GM19395 (cell line): Measurements from ENCODE around the gene KRT2.

Experiments
- ATAC-seq: cut with Tn5 transposase; IDR thresholded peaks from one replicate; pipeline ENCODE4 v1.9.1; 2021; ENCODE audit warnings: mild to moderate bottlenecking, moderate library complexity; ENCODE audit not compliant: unreplicated experiment

The KRT2 gene

DNA sequence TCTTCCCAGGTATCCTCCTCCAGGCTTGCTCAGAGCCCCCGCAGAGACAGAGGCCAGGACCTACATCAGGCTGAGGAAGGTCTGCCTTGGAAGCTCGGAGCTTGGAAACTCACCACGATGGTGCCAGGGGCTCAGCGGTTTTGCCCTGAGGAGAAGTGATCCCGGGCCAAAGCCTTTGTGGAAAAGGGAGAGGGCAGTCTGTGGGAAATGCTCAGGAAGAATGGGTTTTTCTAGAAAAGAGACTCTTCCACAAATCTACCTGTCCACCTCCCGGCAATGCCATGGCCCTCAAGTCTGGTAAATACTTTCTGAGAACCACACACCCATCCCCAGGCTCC lies 8.0 kb downstream of the KRT2 start:
- no peak for ATAC-seq

DNA sequence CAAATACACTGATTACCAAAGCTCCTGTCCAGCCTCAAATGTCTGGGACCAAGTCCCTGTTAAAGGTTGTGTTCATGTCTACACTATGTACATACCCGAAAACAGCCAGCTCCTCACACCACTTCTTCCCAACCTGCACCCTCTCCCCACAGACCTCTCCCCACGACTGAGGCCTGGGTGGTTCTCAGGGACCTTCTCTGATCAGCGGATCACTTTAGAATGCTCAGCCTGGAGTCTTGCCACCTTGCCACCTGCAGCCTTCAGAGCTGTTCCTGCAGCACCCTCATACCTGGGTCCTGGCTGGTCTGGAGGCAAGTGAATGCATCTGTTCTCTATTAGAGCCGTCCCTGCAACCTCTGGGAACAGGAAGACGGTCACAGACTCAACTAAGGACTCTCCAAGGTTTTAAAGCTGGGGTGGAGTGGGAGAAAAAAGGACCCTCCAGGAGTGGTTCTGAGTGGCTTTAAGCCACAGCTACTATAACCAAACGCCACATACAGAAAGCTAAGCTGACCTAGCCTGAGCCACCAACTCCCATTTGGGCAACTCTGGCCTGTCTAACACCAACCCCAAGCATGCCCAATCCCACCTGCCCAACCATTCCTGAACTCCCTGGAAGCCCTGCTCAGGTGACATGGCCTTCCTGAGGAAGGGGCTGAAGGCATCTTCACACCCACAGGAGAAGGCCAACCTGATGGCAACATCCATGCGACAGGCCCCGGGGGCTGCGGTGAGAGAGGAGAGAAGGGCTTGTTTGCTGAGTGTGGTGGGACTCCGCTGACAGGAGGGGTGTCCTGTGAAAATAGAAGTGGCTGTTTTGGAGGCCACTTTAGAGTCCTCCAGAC lies 8.6 kb downstream of the KRT2 start:
- no peak for ATAC-seq

DNA sequence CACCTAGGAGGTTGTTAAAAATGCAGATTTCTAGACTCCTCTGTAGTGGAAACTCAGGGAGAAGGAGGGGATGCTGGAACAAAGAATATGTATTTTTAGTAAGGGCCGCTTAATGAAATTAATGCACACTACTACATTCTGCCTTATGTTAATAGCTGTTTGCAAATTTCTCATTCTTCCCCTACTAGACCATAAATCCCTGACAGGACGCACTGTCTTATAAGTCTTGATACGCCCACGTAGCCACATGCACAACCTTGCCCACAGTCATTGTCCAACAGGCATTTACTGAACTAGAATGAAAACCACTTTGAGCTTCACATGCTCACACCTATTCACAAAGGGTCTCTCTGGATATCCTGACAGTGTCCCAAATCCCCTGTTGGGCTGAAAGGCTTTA lies 10.5 kb downstream of the KRT2 start:
- no peak for ATAC-seq

DNA sequence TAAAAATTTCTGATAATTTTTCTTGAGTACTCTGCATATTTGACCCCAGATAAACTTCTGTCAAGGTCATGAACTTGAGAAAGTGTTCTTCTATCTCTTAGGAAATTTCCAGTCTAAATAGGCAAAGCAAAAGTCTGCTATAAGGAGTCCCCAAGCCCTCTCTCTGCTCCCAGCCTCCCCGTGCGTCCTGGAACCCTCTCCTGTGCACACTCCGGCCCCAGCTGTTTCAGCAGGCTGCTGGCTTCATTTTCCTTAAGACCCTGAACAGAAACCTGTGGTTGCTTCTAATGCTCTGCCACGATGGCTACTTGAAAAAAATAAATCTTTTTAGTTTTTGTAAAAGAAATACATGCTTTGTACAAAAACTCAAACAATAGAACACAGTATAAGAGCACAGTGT lies 14.7 kb downstream of the KRT2 start:
- no peak for ATAC-seq

DNA sequence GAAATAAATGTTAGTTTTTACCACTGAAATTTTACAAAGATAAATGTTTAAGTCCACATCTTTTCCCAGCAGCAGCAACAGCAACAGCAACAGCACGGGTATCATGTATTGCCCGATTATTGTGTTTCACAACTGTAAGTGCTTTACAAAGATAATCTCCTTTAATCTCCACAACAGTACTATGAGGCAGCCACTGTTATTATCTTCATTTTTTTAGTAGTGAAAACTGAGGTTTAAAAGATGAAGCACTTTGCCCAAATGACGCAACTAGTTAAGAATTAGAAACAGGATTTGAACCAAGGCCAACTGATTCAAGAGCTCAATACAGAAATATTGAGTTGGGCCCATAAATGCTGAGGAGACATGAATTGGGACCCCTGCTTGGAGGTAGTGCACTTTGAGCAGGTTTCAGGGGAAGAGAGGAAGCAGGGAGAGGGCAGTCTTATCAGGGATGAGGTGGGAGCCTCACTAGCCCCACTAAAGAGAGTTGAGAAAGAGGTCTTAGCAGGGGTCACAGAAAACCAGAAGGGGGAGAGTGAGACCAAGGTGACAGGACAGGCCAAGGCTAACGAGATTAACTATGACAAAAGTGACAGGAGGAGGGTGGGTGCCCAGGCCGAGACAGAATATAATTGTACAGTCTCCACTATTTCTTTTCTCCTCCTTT lies 15.3 kb downstream of the KRT2 start:
- no peak for ATAC-seq

DNA sequence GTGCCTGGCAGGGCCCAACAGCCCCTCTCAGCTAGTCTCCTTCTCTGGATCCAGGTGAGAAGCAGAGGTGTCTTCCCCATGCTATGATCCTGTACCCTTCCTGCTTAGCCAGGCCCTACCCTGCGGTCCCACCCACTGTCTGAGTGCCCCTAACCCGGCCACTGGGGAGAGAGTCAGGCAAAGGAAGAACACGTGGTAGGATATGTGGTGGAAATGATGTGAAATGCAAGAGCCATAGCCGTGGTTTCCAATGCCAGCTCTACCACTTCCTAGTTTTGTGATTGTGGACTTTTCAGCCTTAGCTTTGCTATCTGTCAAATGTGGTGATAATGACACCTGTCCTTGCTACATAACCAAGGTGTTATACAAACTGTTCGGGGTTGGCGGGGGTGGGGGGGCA lies 15.8 kb downstream of the KRT2 start:
- ATAC-seq = no peak

DNA sequence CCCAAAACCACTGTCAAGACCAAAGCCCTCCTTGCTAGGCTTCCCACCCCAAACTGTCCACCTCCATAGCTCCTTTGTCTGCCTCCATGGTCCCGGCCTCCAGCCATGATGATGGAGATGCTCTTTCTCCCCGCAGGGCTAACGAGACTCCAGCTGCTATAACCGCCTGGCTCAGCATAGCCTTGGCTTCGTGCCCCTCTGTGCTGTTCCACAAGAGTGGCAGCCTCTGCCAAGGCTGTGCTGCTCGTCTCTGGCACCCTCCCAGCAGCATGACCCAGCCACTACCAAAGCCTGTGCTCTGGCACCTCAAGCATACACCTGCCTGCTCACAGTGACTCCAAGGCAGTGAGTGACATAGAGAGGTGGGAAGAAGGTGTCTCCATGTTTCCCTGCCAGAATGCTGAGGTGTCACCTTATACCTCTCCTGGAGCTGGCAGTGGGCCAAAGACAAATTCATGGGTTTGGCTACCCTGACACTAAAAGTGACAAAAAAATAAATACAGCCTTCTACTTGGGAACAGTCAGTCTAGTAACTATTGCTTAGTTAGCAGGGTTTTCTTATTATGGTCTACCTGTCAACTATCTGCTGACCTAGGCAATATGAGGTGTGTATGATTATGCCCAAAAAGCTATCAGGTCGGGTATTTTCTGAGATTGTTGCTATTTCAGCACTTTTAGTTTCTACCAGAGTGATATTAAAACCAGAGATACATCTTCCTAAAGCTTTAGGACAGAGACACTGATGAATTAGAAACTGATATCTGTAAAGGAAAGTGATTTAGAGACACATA lies 17.6 kb downstream of the KRT2 start:
- no peak for ATAC-seq

DNA sequence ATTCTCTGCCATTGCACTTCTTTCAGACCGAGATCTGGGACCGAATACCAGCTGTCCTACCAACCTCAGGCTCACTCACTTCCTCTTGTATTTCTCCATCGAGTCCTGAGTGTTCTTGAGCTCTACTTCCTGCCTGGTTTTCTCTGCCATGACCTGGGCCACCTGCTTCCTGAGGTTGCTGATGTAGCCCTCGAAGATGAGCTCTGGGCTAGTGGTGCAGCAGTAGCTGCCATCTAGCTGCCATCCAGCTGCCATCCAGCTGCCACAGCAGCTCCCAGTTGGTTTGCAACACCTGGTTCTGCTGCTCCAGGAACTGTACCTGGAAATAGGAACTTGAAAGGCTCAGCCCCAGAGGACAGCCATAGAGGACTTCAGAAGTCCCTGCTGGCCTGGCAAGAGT lies 18.6 kb downstream of the KRT2 start:
- no peak for ATAC-seq

DNA sequence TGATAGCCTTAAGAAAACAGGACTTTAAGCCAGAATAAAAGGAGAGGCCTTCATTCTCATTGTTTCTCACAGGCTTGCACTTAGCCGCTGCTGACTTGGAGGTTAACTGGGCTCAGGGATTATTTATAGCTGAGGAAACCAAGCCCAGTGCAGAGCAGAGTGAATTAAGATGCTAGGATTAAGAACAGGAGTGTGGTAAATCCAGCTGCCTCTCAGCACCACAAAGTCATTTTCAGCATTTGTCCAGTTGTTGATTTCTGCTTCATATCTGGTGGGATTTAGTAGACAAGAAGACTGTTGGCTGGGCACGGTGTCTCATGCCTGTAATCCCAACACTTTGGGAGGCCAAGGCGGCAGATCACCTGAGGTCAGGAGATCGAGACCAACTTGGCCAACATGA lies 19.4 kb downstream of the KRT2 start:
- ATAC-seq = no peak

DNA sequence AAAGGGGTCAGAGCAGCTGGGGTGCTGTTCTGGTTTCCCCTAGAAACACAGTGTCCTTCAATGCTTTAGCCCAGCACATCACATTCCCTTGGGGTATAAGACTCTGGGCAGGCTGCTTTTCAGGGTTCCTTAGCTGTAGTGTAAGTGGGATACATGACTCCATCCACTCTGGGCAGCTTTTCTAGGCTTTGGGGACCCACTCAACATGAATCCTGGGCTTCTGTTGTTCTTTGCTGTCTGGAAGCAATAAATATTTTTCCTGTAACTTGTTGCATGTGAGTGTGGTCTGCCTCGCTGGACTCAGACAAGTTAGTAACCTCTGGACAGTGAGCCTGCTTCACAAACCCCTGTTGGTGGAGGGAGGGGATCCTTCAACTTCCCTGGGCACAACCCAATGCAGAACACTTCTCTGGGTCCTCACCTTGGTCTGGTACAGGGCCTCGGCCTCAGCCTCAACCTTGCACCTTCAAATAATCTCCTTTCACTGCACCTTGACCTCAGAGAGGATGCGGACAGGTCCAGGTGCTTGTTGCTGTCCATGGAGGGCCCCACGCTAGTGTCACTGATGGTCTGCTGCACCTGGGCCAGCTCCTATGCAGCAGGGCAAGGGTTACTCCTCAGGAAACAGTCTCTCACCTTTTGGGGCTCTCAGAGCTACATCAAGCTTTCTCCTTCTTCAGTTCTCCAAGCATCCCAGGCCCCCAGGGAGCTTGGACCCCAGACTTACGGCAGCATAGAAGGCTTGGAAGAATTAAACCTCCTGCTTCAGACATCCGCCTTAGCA lies 20.1 kb downstream of the KRT2 start:
- ATAC-seq = no peak

DNA sequence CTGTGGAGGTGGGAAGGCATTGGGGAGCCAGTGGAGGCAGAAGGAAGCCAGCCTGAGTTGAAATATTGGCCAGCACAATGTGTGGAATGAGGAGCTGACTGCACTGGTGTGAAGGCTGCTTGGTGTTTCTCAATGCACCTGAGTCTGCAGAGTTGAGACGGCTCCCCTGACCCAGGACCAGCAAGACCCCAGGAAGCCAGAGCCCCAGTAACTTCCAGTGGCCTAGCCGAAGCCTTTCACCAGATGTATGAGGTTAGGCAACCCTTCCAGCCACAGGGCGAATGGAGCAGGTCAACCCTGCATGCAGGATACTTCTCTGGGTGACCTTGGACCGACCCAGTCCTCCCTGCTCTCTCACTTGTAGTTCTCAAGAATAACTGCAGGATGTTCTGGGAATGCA lies 20.7 kb downstream of the KRT2 start:
- ATAC-seq = no peak

DNA sequence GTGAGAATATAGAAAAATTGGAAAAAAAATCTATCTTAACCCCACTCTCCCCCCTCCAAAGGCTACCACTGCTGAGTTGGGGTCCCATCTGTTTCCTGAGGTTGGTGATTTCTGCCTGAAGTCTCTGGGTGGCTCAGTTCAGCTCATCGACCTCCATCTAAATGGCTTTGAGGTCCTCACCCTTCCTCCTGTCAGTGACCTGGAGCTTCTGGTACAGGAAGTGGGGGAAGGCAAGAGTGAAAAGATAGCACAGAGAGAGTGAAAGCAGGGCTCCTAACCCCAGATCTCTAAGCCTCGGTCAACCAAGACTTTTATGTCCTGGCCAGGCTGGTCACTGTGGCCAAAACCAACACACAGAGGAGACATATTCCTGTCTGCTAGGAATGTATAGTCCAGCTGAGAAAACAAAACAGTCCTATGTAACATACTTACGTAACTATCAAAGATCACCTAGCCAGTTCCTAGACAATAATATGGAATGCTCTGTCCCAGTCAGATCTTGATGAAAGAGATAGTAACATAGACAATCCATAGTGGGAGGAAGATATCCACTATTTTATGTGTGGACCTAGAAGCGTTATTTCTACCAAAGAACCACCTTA lies 21.3 kb downstream of the KRT2 start:
- no peak for ATAC-seq

DNA sequence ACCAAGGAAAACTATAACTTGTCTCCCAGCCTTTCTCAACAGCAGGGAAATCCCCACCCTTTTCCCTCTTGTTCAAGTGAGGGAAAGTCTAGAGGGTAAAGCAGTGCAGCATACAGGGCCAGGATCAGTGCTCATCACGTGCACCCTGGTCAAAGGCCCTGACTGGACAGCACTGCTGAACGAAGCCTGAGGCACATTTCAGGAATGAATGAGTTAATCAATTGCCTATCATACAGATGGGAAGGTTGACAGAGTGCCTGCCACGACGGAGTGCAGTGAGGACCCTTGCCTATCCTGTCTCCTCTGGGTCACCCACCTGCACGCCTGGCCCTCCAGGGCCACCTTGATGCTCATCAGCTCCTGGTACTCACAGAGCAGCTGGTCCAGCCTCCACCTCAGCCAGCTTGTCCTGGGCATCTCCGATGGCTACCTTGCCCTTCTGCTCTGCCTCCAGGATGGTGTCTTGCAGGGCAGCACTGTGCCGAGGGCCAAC lies 22.0 kb downstream of the KRT2 start:
- ATAC-seq = no peak

DNA sequence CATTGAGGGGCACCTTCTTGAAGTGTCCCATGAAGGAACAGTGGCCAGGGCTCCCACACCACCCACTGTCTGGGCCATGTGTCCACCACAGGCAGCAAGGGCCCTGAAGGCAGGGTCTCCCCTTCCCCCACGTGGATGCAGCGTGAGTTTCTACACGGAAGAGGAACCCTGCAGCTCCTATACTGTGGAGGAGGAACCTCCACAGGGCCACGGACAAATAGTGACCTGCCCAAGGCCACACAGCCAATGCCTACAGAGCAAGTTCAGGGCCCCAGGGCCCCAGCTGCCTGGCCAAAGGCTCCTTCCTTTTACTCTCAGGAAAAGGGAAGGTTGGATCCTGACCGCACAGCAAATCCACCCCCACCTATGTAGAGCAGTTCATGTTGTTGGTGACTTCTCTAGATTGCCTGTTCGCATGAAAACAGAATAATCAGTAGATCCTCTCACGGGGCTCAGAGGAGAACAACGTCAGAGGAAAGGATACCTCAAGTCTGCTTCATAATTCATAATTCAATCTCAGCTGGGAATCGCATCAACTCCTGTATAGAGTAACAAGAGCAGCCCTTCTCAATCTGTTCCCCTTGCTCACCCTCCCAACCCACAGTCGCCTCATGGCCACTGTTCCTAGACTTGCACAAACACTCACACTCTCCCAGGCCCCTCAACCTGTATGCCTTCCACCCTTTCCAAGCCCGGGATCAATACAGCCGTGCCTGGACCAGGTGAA lies 22.6 kb downstream of the KRT2 start:
- ATAC-seq = no peak

DNA sequence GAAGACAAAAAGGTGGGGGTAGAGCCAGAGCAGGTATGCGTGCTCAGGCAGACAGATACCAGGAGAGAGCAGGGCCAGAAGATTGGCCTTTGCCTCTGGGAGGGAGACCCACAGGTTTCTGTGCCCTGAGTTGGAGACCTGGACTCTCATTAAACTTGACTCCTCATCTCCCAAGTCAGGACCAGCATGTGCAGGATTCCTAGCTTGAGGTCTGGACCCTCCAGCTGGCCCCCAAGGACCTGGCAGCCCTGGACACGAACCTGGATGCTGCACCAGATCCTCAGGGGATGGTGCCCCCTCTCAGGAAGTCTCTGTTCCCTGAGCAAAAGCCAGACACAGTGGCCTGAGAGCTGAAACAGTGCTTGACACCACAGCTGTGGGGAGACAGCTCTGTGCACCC lies 23.2 kb downstream of the KRT2 start:
- no peak for ATAC-seq

DNA sequence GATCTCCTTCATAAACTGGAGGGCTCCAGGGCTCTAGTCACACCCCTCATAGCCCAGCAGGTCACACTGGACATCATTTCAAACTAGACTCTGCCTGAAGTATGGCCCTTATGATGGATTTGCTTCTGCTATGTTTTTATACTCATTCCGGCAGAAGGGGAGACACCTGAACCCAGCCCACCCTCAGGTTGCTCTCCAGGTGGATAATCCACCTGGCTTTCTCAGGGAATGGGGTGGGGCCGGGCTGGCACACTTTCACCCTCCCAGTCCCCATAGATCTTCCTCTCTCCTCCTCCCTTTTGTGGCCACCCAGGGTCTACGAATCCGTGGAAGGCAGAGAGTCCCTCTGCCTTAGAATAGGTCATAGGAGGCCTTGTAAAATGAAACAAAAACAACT lies 23.9 kb downstream of the KRT2 start:
- no peak for ATAC-seq

DNA sequence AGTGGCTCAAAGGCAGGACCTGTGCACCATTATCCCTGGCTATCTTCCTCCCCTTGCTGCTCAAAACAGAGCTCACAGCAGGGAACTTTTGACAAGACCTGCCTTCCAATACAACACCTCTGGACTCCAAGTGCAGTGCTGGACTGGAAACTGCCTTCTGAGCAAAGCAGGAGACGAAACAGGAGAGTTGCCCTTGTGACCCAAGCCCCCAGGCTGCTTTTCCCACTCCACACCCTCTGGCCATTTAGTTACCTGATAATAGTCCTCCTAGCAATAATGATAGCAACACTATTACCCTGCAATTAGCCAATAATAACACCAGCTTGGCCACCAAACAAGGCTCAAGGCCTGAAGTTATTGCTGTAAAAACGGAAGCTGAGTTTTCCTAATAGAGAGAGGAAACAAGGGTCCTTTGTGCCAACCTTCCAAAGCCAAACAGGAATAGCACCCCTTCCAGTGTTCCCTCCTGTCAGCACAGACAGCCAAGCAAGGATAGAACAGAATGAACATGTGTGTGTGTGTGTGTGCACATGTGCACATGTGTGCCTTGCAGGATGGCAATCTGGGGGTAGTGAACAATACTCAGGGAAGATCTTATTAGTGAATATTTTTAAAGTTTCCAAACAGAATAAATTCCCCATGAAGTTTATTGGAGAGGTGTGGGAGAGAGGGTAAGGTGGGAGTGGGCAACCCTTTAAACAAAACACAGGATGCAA lies 24.5 kb downstream of the KRT2 start:
- ATAC-seq = no peak

DNA sequence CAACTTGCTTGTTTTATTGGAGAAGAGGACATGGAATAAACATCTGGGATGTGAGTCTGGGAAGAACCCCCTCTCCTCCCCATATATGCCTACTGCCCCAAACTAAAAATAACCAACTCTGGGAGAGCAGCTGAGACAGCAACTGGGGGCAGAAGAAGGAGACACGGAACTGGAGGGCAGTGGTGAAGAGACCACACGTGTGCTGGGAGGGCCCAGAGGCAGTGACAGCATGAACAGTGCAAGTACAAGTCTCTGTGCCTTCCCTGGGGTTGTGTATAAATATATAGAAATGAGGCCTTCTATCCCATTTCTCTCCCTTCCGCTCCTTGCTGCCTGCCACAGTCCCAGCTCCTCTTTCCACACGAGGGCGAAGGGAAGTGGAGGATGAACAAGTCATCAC lies 29.7 kb downstream of the KRT2 start:
- no peak for ATAC-seq

DNA sequence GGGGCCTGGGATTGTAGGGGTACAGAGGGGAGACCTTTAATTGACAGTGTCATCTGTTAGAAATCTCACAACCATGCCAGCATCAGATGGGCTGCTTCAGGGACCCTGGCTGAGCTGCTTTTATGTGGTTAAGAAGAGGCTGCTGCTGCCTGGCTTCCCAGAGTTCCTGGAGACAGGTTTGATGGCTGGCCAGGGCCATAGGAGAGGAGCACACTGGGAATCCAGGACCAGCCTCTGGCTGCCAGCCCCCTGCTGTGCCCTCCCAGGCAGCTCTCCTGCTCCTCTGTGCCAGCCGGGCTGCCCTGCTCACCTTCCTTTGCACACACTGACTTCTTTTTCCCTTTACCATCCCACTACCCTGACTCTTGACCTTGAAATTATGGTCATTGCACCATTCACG lies 33.1 kb downstream of the KRT2 start:
- ATAC-seq = no peak
